Measurements from ENCODE around the gene SLC45A3. TPM values are rescaled to one million over a fixed set of nuclear protein-coding genes. Genes with fewer than 3 reads are reported as not detected.
A peak's percentile ranks its signal among the peaks of the same experiment; 100 is the strongest.

SLC45A3 gene
- total RNA-seq, 2 experiments from 2014 or later = not detected

- ATAC-seq (no peak), DNase-seq (no peak)
- H3K9me3 Mint-ChIP-seq (ENCODE audit: low read depth) = no peaks in the 10 kb centered on the region
- H3K36me3 Mint-ChIP-seq = peaks cover 58% of the 10 kb centered on the region
- CTCF ChIA-PET = interaction anchor here (1.7 to 2.1 kb wide), 3 partner anchors 12 to 38 kb away, joined by 3 to 9 read pairs (median 7); partner anchors contain the start of gene ELK4
- H3K27me3 Mint-ChIP-seq = no peaks in the 10 kb centered on the region
- no peak overlapping the region for H3K4me3 Mint-ChIP-seq
- peaks cover 17% of the 10 kb centered on the region for H3K4me1 Mint-ChIP-seq
- no peak overlapping the region for H3K27ac Mint-ChIP-seq
Measured at GRCh38 chr1:205619376-205619775, 60.9 kb downstream of the SLC45A3 start.

GRCh38 chr1:205616563-205617293 lies 63.6 kb downstream of the SLC45A3 start:
- CTCF ChIA-PET = interaction anchor here (1.2 to 2.0 kb wide), 2 partner anchors 16 to 25 kb away, joined by 4 to 7 read pairs; partner anchors contain the start of gene ELK4
- Mint-ChIP-seq H3K27me3 (no peaks in the 10 kb centered on the region), H3K4me3 (no peak overlapping the region), H3K9me3 (ENCODE audit: low read depth) (no peaks in the 10 kb centered on the region), H3K27ac (no peak overlapping the region), H3K36me3 (peaks cover 52% of the 10 kb centered on the region), H3K4me1 (peaks cover 22% of the 10 kb centered on the region)
- no peak for ATAC-seq
- DNase-seq = no peak

- Mint-ChIP-seq H3K4me1 (peaks cover 32% of the 10 kb centered on the region), H3K27ac (no peak overlapping the region), H3K9me3 (ENCODE audit: low read depth) (no peaks in the 10 kb centered on the region), H3K27me3 (no peaks in the 10 kb centered on the region), H3K36me3 (peaks cover 57% of the 10 kb centered on the region), H3K4me3 (no peak overlapping the region)
- no peak for ATAC-seq
- CTCF ChIA-PET = interaction anchor here (1.2 to 2.0 kb wide), 2 partner anchors 17 to 24 kb away, joined by 4 to 7 read pairs; partner anchors contain the start of gene ELK4
- DNase-seq = no peak
Measured at GRCh38 chr1:205615789-205616188, 64.5 kb downstream of the SLC45A3 start.

GRCh38 chr1:205613854-205614412 lies 66.4 kb downstream of the SLC45A3 start:
- peak overlapping the region; percentile 6 for H3K27ac Mint-ChIP-seq
- peaks cover 53% of the 10 kb centered on the region for H3K36me3 Mint-ChIP-seq
- H3K9me3 Mint-ChIP-seq (ENCODE audit: low read depth) = no peaks in the 10 kb centered on the region
- H3K27me3 Mint-ChIP-seq = no peaks in the 10 kb centered on the region
- no peak for DNase-seq
- CTCF ChIA-PET = interaction anchor here (1.1 to 1.4 kb wide), 3 partner anchors 13 to 22 kb away, joined by 3 to 6 read pairs (median 3); no protein-coding TSS in a partner anchor
- no peak for ATAC-seq
- H3K4me3 Mint-ChIP-seq = no peak overlapping the region
- peaks cover 42% of the 10 kb centered on the region for H3K4me1 Mint-ChIP-seq

- no peaks in the 10 kb centered on the region for H3K27me3 Mint-ChIP-seq
- H3K27ac Mint-ChIP-seq = no peak overlapping the region
- no peak overlapping the region for H3K4me3 Mint-ChIP-seq
- DNase-seq = no peak
- H3K9me3 Mint-ChIP-seq (ENCODE audit: low read depth) = no peaks in the 10 kb centered on the region
- H3K36me3 Mint-ChIP-seq = peaks cover 55% of the 10 kb centered on the region
- CTCF ChIA-PET = interaction anchor here (1.1 to 1.5 kb wide), 4 partner anchors 12 to 99 kb away, joined by 3 to 6 read pairs (median 4); no protein-coding TSS in a partner anchor
- no peak for ATAC-seq
- peaks cover 43% of the 10 kb centered on the region for H3K4me1 Mint-ChIP-seq
Measured at GRCh38 chr1:205612556-205612955, 67.8 kb downstream of the SLC45A3 start.

GRCh38 chr1:205612104-205612503 lies 68.2 kb downstream of the SLC45A3 start:
- ATAC-seq = no peak
- DNase-seq = no peak
- CTCF ChIA-PET = interaction anchor here (1.1 to 1.5 kb wide), 3 partner anchors 21 to 100 kb away, joined by 4 to 6 read pairs (median 5); no protein-coding TSS in a partner anchor
- peaks cover 43% of the 10 kb centered on the region for H3K4me1 Mint-ChIP-seq
- H3K9me3 Mint-ChIP-seq (ENCODE audit: low read depth) = no peaks in the 10 kb centered on the region
- peaks cover 56% of the 10 kb centered on the region for H3K36me3 Mint-ChIP-seq
- no peaks in the 10 kb centered on the region for H3K27me3 Mint-ChIP-seq
- H3K27ac Mint-ChIP-seq = no peak overlapping the region
- H3K4me3 Mint-ChIP-seq = no peak overlapping the region

- Mint-ChIP-seq H3K27ac (peak overlapping the region; percentile 64), H3K9me3 (ENCODE audit: low read depth) (no peaks in the 10 kb centered on the region), H3K4me1 (peaks cover 38% of the 10 kb centered on the region), H3K4me3 (no peak overlapping the region), H3K36me3 (peaks cover 52% of the 10 kb centered on the region), H3K27me3 (no peaks in the 10 kb centered on the region)
- no peak for ATAC-seq
- CTCF ChIA-PET = no interaction called here
- DNase-seq = no peak
Measured at GRCh38 chr1:205610901-205611466, 69.3 kb downstream of the SLC45A3 start.

GRCh38 chr1:205610036-205610435 lies 70.3 kb downstream of the SLC45A3 start:
- Mint-ChIP-seq H3K4me3 (no peak overlapping the region), H3K36me3 (peaks cover 50% of the 10 kb centered on the region), H3K9me3 (ENCODE audit: low read depth) (no peaks in the 10 kb centered on the region), H3K27ac (no peak overlapping the region), H3K4me1 (peaks cover 37% of the 10 kb centered on the region), H3K27me3 (no peaks in the 10 kb centered on the region)
- ATAC-seq (no peak), DNase-seq (no peak)
- CTCF ChIA-PET = interaction anchor here (2.3 kb wide), 1 partner anchor 19 kb away, joined by 14 read pairs; no protein-coding TSS in a partner anchor

Other genes starting within 250 kb of the SLC45A3 start
- under 1 TPM; 0.19 to 0.47 TPM for gene BLACAT1, start 224.5 kb downstream of the SLC45A3 start, total RNA-seq
- 1 to 10 TPM; 4.0 to 5.2 TPM for gene CDK18, start 175.8 kb downstream of the SLC45A3 start, total RNA-seq
- gene ELK4, start 48.5 kb downstream of the SLC45A3 start, total RNA-seq = 10 to 100 TPM; 70.9 to 79.7 TPM
- 100 to 1,000 TPM; 179 to 211 TPM for gene NUCKS1, start 69.7 kb upstream of the SLC45A3 start, total RNA-seq
- 10 to 100 TPM; 51.0 to 61.4 TPM for gene RAB29, start 95.0 kb upstream of the SLC45A3 start, total RNA-seq
- gene SLC41A1, start 132.7 kb upstream of the SLC45A3 start, total RNA-seq = 10 to 100 TPM; 13.3 to 16.7 TPM
- gene PM20D1, start 169.6 kb upstream of the SLC45A3 start, total RNA-seq = under 1 TPM; 0.30 to 0.44 TPM

Measured in activated CD8-positive, alpha-beta memory T cell treated with anti-CD3 and anti-CD28 coated beads, Interleukin-2, amount 10 ng/mL, durations not matched to agents 7 days and 5 days (primary cell).